Stimulated activated CD8-positive, alpha-beta memory T cell treated with anti-CD3 and anti-CD28 coated beads, Interleukin-2, amount 100 ng/mL, for 1 hour (primary cell): ENCODE data around the gene CHMP3.

Experiments
- DNase-seq, 2 donors: peaks; one replicate each; pipeline ENCODE4 v3.0.0-alpha.2; 2020; ENCODE audit warnings: low read depth in 2 of 2

CHMP3 gene

DNA sequence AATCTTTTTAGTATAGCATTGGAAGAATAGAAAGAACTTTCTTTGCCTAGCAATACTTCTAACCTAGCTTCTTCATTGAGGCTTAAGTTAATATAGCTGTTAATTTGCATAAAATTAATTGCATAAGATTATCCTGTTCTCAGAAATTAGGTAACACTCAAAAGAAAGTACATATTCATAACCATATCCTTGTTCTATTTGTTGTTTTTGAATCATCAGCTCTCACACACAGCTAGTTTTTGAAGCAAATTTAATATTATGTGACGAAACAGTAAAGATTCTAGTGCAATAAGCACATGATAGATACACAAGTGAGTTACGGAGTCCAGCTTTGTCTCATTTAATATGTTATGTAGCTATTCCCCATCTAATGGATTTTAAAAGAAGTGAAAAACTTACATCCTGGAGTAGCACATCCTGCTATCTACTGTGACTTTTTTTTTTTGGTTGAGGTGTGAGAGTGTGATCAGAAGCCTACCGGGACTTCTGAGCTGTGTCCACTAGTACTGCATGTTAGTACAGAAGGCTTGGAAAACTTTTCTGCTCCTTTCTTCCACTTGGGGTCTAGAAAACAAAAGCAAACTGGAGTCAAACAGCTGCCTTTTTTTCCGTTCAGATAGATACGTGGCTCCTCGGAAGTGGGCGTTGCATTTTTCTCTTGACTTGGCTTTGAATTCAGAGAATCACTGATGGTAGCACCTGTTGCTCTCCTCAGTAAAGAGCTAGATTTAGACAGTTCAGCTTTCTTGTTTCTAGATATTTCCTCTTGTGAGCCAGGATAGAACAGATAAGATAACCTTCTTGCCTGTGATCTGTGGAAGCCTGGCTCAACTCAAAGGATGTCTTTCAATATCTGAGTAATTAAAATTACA lies 94.8 kb downstream of the CHMP3 start:
- DNase-seq: no peak

DNA sequence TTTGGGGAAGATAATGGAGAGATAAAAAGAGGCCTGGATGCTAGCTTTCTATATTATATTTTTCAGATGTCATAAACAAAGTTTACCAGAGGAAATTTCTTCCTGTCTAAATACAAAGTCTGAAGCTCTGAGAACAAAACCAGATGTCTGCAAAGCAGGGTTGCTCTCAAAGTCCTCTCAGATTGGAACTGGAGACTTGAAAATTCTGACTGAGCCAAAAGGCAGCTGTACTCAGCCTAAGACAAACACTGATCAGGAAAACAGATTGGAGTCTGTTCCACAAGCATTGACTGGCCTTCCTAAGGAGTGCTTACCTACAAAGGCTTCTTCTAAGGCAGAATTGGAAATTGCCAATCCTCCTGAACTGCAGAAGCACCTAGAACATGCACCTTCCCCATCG lies 96.9 kb downstream of the CHMP3 start:
- no peak for DNase-seq

DNA sequence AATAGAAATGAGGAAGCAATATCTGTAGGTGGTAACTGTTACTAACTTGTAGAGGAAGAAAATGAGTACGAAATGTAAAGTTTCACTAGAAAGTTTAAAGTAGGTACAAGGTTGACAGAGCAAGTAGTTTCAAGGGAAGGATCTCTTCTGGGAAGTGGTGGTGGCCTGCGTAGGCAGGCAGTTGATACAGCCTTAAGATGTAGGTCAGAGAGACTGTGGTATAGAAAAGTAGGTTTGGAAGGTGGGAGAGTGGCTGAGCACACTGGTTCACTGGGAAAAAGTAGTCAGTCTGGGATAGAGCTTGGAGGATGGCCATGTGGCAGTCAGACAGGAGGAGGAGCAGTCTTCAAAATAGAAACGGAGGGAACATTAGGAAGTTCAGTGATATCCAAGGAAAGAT lies 98.6 kb downstream of the CHMP3 start:
- no peak for DNase-seq

- no peak for DNase-seq
Observed at GRCh38 chr2:86461042-86461743, 102.0 kb downstream of the CHMP3 start.

- no peak for DNase-seq
Observed at GRCh38 chr2:86455181-86455580, 108.1 kb downstream of the CHMP3 start.

DNA sequence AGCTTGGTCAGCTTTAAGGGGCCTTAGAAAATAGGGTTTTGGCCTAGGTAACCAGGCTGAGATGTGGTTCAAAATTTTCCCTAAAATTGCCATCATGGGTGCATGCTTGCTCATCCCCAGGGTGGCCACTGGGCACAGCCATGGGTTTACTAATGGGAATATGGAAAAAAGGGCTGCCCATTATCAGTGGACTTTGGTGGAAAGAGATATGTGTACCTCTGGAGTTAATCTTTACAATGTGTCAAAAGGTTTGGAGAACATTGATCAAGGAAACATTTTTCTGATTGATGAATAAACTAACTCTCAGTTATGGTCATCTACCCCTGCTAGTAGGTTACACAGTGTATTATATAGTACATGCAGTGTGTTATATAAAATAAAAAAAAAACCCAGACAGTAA lies 109.0 kb downstream of the CHMP3 start:
- DNase-seq: no peak

- DNase-seq: no peak
Observed at GRCh38 chr2:86453836-86454235, 109.4 kb downstream of the CHMP3 start.
